Karpas-422 (cell line): ENCODE measurements around the gene PRRC2A. TPM values are rescaled to one million over a fixed set of nuclear protein-coding genes. Genes with fewer than 3 reads are reported as not detected.

Experiments
- DNase-seq: peaks from one replicate; pipeline ENCODE4 v3.0.0-alpha.2; 2015
- H2AFZ ChIP-seq: fragments of 200-600 bp; sonication (generic); 2 replicates; pipeline ENCODE4 v1.6.1; 2014; ENCODE audit warnings: antibody characterized with exemption, low read length, mixed read lengths
- H3K27ac ChIP-seq: fragments of 200-600 bp; sonication (generic); 2 replicates; pipeline ENCODE4 v1.5.1; 2014; ENCODE audit warnings: mild to moderate bottlenecking, low read length, moderate library complexity
- H3K27me3 ChIP-seq: fragments of 200-600 bp; sonication (generic); 2 replicates; pipeline ENCODE4 v1.6.1; 2014; ENCODE audit warnings: low read length, mixed read lengths
- H3K36me3 ChIP-seq: fragments of 200-600 bp; sonication (generic); 2 replicates; pipeline ENCODE4 v1.6.1; 2014; ENCODE audit warnings: low read length, mixed read lengths; ENCODE audit not compliant: insufficient read depth
- H3K4me1 ChIP-seq: fragments of 200-600 bp; sonication (generic); 2 replicates; pipeline ENCODE4 v1.6.1; 2014; ENCODE audit warnings: mild to moderate bottlenecking, low read length, mixed read lengths
- H3K4me2 ChIP-seq: fragments of 200-600 bp; sonication (generic); 2 replicates; pipeline ENCODE4 v1.6.1; 2014; ENCODE audit warnings: low read length, low read depth, mild to moderate bottlenecking; ENCODE audit not compliant: poor library complexity, severe bottlenecking
- H3K4me3 ChIP-seq: fragments of 200-600 bp; sonication (generic); 2 replicates; pipeline ENCODE4 v1.5.1; 2014; ENCODE audit warnings: mild to moderate bottlenecking, antibody characterized with exemption, low read length, mixed read lengths
- H3K79me2 ChIP-seq: fragments of 200-600 bp; sonication (generic); 2 replicates; pipeline ENCODE4 v1.6.1; 2014; ENCODE audit warnings: mild to moderate bottlenecking, low read length, mixed read lengths
- H3K9ac ChIP-seq: fragments of 200-600 bp; sonication (generic); 2 replicates; pipeline ENCODE4 v1.6.0; 2014; ENCODE audit warnings: low read length
- H3K9me2 ChIP-seq: fragments of 200-600 bp; sonication (generic), shearing (Covaris generic); replicated peaks from 2 replicates; pipeline ENCODE4 v1.6.0; 2014; ENCODE audit warnings: mild to moderate bottlenecking, low read length, moderate library complexity; ENCODE audit not compliant: insufficient read depth
- H3K9me3 ChIP-seq: fragments of 300-700, 200-600 bp; sonication (generic); 2 replicates; pipeline ENCODE4 v1.6.1; 2014; ENCODE audit warnings: low read length, mixed read lengths
- H4K20me1 ChIP-seq: fragments of 200-600 bp; sonication (generic); 2 replicates; pipeline ENCODE4 v1.6.1; 2014; ENCODE audit warnings: mild to moderate bottlenecking, antibody characterized with exemption, low read length, low read depth; ENCODE audit not compliant: insufficient read depth
- total RNA-seq: library from RNA; depleted of rRNA; stranded (reverse); fragments of >200 nt; shearing (Covaris generic); gene quantifications from 2 replicates; pipeline ENCODE4 v1.2.3, GENCODE V29; 2014; ENCODE audit warnings: low replicate concordance

Gene PRRC2A
- total RNA-seq, 1 experiment from 2014 or later = 123 TPM

GRCh38 chr6:31581434-31582229, 38.9 kb upstream of the PRRC2A start:
- Histone ChIP-seq H3K4me1 (peaks cover 79% of the 10 kb centered on the region), H3K36me3 (peaks cover 11% of the 10 kb centered on the region), H3K9me3 (no peaks in the 10 kb centered on the region), H4K20me1 (peaks cover 9% of the 10 kb centered on the region; the same call in 1 of the 2 replicates), H3K4me3 (peak overlapping the region; percentile 93), H2AFZ (no peak overlapping the region), H3K9ac (peak overlapping the region; percentile 99), H3K27me3 (no peaks in the 10 kb centered on the region), H3K9me2 (no peaks in the 10 kb centered on the region), H3K79me2 (peaks cover 17% of the 10 kb centered on the region), H3K27ac (peak overlapping the region; percentile 95), H3K4me2 (peak overlapping the region; percentile 84)
- DNase-seq = peak; percentile 73

- Histone ChIP-seq H3K36me3 (peaks cover 5% of the 10 kb centered on the region), H3K4me3 (peak within 1 kb of the TSS; percentile 93), H3K27me3 (no peaks in the 10 kb centered on the region), H3K9ac (peak within 1 kb of the TSS; percentile 99), H3K27ac (peak within 1 kb of the TSS; percentile 95), H4K20me1 (peaks cover 3% of the 10 kb centered on the region; the same call in 1 of the 2 replicates), H3K4me1 (peaks cover 77% of the 10 kb centered on the region), H3K9me3 (no peaks in the 10 kb centered on the region), H3K9me2 (no peaks in the 10 kb centered on the region), H3K4me2 (peak within 1 kb of the TSS; percentile 84), H3K79me2 (peaks cover 11% of the 10 kb centered on the region), H2AFZ (no peak within 1 kb of the TSS)
- DNase-seq = peak; percentile 73
Measured at GRCh38 chr6:31582230-31582643, 38.3 kb upstream of the PRRC2A start, which contains the start of gene LTB. Gene LTB, minus strand, starts transcription at chr6:31582424. Its CDS starts 7 bp downstream, at chr6:31582417.

- no peaks in the 10 kb centered on the region for H3K9me2 ChIP-seq
- DNase-seq = peak; percentile 91
- no peaks in the 10 kb centered on the region for H4K20me1 ChIP-seq
- H3K4me1 ChIP-seq = peaks cover 46% of the 10 kb centered on the region
- no peak overlapping the region for H2AFZ ChIP-seq
- no peaks in the 10 kb centered on the region for H3K9me3 ChIP-seq
- H3K4me3 ChIP-seq = no peak overlapping the region
- H3K9ac ChIP-seq = peak overlapping the region; percentile 38
- no peaks in the 10 kb centered on the region for H3K27me3 ChIP-seq
- no peaks in the 10 kb centered on the region for H3K36me3 ChIP-seq
- H3K79me2 ChIP-seq = peaks cover 9% of the 10 kb centered on the region; the same call in 1 of the 2 replicates
- H3K4me2 ChIP-seq = peak overlapping the region; percentile 40
- peak overlapping the region; percentile 76 for H3K27ac ChIP-seq
Measured at GRCh38 chr6:31585491-31585890, 35.0 kb upstream of the PRRC2A start.

- Histone ChIP-seq H3K27me3 (no peaks in the 10 kb centered on the region), H3K9ac (peak within 1 kb of the TSS; percentile 38), H3K9me2 (no peaks in the 10 kb centered on the region), H3K36me3 (no peaks in the 10 kb centered on the region), H4K20me1 (no peaks in the 10 kb centered on the region), H3K4me1 (peaks cover 44% of the 10 kb centered on the region), H3K79me2 (peaks cover 9% of the 10 kb centered on the region; the same call in 1 of the 2 replicates), H2AFZ (no peak within 1 kb of the TSS), H3K4me2 (peak within 1 kb of the TSS; percentile 40), H3K27ac (peak within 1 kb of the TSS; percentile 76), H3K9me3 (no peaks in the 10 kb centered on the region), H3K4me3 (no peak within 1 kb of the TSS)
- peak; percentile 46 for DNase-seq
Measured at GRCh38 chr6:31586008-31586407, 34.5 kb upstream of the PRRC2A start, which contains the start of gene LST1. Gene LST1, plus strand, starts transcription at chr6:31586277. Its CDS starts 1,023 bp downstream, at chr6:31587300.

- Histone ChIP-seq H3K36me3 (no peaks in the 10 kb centered on the region), H3K4me1 (peaks cover 41% of the 10 kb centered on the region), H3K4me2 (peak overlapping the region; percentile 40), H3K79me2 (peaks cover 2% of the 10 kb centered on the region; the same call in 1 of the 2 replicates), H3K9ac (peak overlapping the region; percentile 38), H4K20me1 (no peaks in the 10 kb centered on the region), H2AFZ (no peak overlapping the region), H3K27me3 (no peaks in the 10 kb centered on the region), H3K27ac (peak overlapping the region; percentile 55), H3K9me2 (no peaks in the 10 kb centered on the region), H3K4me3 (no peak overlapping the region), H3K9me3 (no peaks in the 10 kb centered on the region)
- DNase-seq = peak; percentile 75
Measured at GRCh38 chr6:31586599-31587281, 33.8 kb upstream of the PRRC2A start.

GRCh38 chr6:31587791-31588777, 32.4 kb upstream of the PRRC2A start:
- DNase-seq = no peak
- H3K4me2 ChIP-seq = no peak overlapping the region
- no peak overlapping the region for H3K4me3 ChIP-seq
- no peaks in the 10 kb centered on the region for H3K9me3 ChIP-seq
- no peaks in the 10 kb centered on the region for H3K36me3 ChIP-seq
- no peak overlapping the region for H2AFZ ChIP-seq
- H3K4me1 ChIP-seq = peaks cover 31% of the 10 kb centered on the region
- no peaks in the 10 kb centered on the region for H3K27me3 ChIP-seq
- H3K9ac ChIP-seq = no peak overlapping the region
- no peaks in the 10 kb centered on the region for H4K20me1 ChIP-seq
- no peak overlapping the region for H3K27ac ChIP-seq
- no peaks in the 10 kb centered on the region for H3K9me2 ChIP-seq
- no peaks in the 10 kb centered on the region for H3K79me2 ChIP-seq

- no peak overlapping the region for H3K4me2 ChIP-seq
- H2AFZ ChIP-seq = no peak overlapping the region
- H3K27me3 ChIP-seq = no peaks in the 10 kb centered on the region
- no peak overlapping the region for H3K4me3 ChIP-seq
- H3K79me2 ChIP-seq = no peaks in the 10 kb centered on the region
- H3K27ac ChIP-seq = no peak overlapping the region
- H3K9me3 ChIP-seq = no peaks in the 10 kb centered on the region
- no peaks in the 10 kb centered on the region for H3K9me2 ChIP-seq
- no peaks in the 10 kb centered on the region for H4K20me1 ChIP-seq
- no peak overlapping the region for H3K9ac ChIP-seq
- H3K4me1 ChIP-seq = peaks cover 31% of the 10 kb centered on the region
- no peak for DNase-seq
- H3K36me3 ChIP-seq = no peaks in the 10 kb centered on the region
Measured at GRCh38 chr6:31588871-31589650, 31.5 kb upstream of the PRRC2A start.
